Rectal smooth muscle tissue (tissue), 1 donor: ENCODE data around the gene MAOA.
"Not testable (repeated sequence)": the region's sequence is repeated elsewhere in the genome, so short reads cannot be mapped to it uniquely, and the experiment has no call there.

Experiments
- H3K27ac ChIP-seq: one replicate; pipeline ENCODE4 v1.7.0; 2013; ENCODE audit warnings: low read depth, low read length, inconsistent platforms
- H3K27me3 ChIP-seq: one replicate; pipeline ENCODE4 v1.7.0; 2013; ENCODE audit warnings: low read length; ENCODE audit not compliant: control insufficient read depth, insufficient read depth
- H3K36me3 ChIP-seq: one replicate; pipeline ENCODE4 v1.7.0; 2013; ENCODE audit warnings: low read length; ENCODE audit not compliant: control insufficient read depth, insufficient read depth
- H3K4me1 ChIP-seq: one replicate; pipeline ENCODE4 v1.7.0; 2013; ENCODE audit warnings: low read length; ENCODE audit not compliant: control insufficient read depth, insufficient read depth
- H3K4me3 ChIP-seq: one replicate; pipeline ENCODE4 v1.7.0; 2013; ENCODE audit warnings: low read length
- H3K9ac ChIP-seq: one replicate; pipeline ENCODE4 v1.7.0; 2013; ENCODE audit warnings: low read length

MAOA gene

GRCh38 chrX:43703211-43703791 lies 47.2 kb downstream of the MAOA start:
- peaks cover 13% of the 10 kb centered on the region for H3K4me1 ChIP-seq
- H3K36me3 ChIP-seq = no peaks in the 10 kb centered on the region
- no peaks in the 10 kb centered on the region for H3K27me3 ChIP-seq
- peak overlapping the region; percentile 72 for H3K27ac ChIP-seq
- no peak overlapping the region for H3K9ac ChIP-seq
- H3K4me3 ChIP-seq = no peak overlapping the region

GRCh38 chrX:43706786-43707370 lies 50.8 kb downstream of the MAOA start:
- Histone ChIP-seq H3K27me3 (no peaks in the 10 kb centered on the region), H3K9ac (no peak overlapping the region), H3K27ac (peak overlapping the region; percentile 29), H3K4me1 (peaks cover 11% of the 10 kb centered on the region), H3K4me3 (no peak overlapping the region), H3K36me3 (no peaks in the 10 kb centered on the region)

DNA sequence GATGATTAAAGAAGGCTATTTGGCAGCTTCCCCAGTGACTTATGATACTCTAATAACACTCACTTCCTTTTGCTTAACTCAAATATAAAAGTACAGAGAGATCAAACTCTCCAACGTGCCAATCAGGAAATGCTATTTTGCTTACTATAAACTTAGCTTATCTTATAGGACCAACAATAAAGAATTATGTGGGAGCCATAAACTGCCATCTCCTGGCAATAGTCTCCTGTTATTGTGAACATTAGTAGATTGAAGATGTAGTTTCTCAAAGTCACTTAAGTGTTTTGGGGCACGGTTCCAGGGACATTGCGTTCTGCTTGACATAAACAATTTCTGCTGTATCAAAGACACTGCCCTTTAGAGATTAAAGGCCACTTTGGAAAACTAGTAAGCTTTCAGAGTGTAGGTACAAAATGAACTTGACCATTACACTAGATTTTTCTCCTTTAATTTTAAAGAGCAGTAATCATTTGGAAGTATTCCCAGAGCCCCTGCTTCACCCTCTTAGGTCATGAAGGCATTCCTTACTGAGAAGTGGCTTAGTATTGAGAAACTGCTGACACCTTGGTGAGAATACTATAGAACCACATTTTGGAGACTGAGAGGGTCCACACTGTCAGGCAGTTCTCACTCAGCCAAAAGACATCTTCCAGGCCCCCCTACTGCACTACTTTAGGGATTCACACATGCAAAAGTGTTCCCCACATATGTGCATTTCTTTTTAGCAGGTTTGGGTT lies 51.9 kb downstream of the MAOA start:
- H3K4me1 ChIP-seq = peaks cover 10% of the 10 kb centered on the region
- no peaks in the 10 kb centered on the region for H3K27me3 ChIP-seq
- H3K4me3 ChIP-seq = no peak overlapping the region
- peak overlapping the region; percentile 33 for H3K27ac ChIP-seq
- no peak overlapping the region for H3K9ac ChIP-seq
- no peaks in the 10 kb centered on the region for H3K36me3 ChIP-seq

DNA sequence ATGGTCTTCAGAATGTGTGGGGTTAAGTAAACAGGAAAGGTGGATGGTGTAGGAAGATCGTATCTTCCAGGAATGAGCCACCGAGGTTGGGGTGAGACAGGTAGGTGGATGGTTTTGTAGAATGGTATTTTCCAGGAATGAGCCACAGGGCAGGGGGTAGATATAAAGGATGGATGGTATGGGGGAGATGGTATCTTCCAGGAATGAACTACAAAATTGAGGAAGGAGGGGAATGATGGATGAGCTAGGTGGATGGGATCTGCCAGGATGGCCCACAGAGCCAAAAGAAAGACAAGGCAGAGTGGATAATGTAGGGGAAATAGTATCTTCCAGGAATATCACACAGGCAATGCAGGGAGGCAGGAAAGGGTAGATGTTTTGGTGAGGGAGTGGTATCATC lies 60.0 kb downstream of the MAOA start:
- no peak overlapping the region for H3K27ac ChIP-seq
- H3K27me3 ChIP-seq = no peaks in the 10 kb centered on the region
- no peak overlapping the region for H3K4me3 ChIP-seq
- H3K36me3 ChIP-seq = no peaks in the 10 kb centered on the region
- H3K4me1 ChIP-seq = no peaks in the 10 kb centered on the region
- no peak overlapping the region for H3K9ac ChIP-seq

- H3K27ac ChIP-seq = no peak overlapping the region
These were observed 60.6 kb downstream of the MAOA start for GRCh38 chrX:43716696-43717095.

DNA sequence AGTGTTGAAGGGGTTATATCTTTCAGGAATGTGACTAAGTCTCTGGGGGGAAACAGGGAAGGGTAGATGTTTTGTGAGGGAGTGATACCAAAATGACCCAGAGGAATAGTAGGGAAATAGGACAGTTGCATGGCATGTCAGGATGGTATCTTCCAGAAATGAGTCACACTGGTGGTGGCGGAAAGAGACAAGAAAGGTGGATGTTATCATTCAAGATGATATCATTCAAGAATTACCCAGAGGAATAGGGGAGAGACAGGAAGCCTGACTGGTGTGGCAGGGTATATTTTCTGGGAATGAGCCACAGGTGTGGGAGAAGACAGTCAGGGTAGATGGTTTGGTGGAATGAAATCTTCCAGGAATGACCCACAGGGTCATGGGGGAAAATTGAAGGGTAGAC lies 61.1 kb downstream of the MAOA start:
- Histone ChIP-seq H3K27ac (no peak overlapping the region), H3K9ac (no peak overlapping the region), H3K36me3 (no peaks in the 10 kb centered on the region), H3K4me3 (no peak overlapping the region), H3K4me1 (no peaks in the 10 kb centered on the region), H3K27me3 (no peaks in the 10 kb centered on the region)

More at GRCh38 chrX:43716696-43717095, 60.6 kb downstream of the MAOA start:
- Histone ChIP-seq H3K36me3 (no peaks in the 10 kb centered on the region), H3K4me3 (no peak overlapping the region), H3K9ac (no peak overlapping the region), H3K27me3 (no peaks in the 10 kb centered on the region), H3K4me1 (no peaks in the 10 kb centered on the region)

GRCh38 chrX:43718081-43718480 lies 62.0 kb downstream of the MAOA start:
- no peak overlapping the region for H3K9ac ChIP-seq
- H3K36me3 ChIP-seq = no peaks in the 10 kb centered on the region
- H3K27ac ChIP-seq = no peak overlapping the region
- no peaks in the 10 kb centered on the region for H3K27me3 ChIP-seq
- H3K4me3 ChIP-seq = no peak overlapping the region
- H3K4me1 ChIP-seq = no peaks in the 10 kb centered on the region

DNA sequence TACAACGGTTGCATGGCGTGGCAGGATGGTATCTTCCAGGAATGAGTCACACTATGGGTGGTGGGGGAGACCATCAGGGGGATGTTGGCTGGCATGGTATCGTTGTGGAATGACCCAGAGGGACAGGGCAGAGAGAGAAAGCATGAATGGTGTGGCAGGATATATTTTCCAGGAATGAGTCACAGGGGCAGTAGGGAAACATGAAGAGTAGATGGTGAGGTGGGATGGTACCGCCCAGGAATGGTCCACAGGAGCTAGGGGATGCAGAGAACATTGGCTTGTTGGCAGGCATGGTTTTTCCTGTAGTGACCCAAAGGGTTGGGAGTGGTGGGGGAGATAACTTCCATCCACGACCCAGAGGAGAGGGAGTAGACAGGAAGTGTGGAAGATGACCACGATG lies 62.4 kb downstream of the MAOA start:
- no peak overlapping the region for H3K27ac ChIP-seq
- no peaks in the 10 kb centered on the region for H3K36me3 ChIP-seq
- no peak overlapping the region for H3K4me3 ChIP-seq
- no peaks in the 10 kb centered on the region for H3K4me1 ChIP-seq
- no peak overlapping the region for H3K9ac ChIP-seq
- H3K27me3 ChIP-seq = no peaks in the 10 kb centered on the region

DNA sequence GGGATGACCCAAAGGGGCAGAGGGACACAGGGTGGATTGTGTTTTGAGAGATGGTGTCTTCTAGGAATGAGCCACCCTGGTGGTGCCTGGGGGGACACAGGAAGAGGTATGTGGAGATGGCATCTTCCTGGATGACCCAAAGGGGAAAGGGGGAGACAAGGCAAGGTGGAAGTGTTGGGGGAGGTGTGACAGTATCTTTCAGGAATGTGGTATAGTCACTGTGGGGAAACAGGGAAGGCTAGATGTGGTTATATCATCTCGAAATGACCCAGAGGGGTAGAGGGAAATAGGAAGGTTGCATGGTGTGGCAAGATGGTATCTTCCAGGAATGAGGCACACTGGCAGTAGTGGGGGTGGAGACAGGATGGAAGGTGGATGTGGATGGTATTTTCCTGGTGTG lies 62.9 kb downstream of the MAOA start:
- Histone ChIP-seq H3K4me1 (no peaks in the 10 kb centered on the region), H3K27me3 (no peaks in the 10 kb centered on the region), H3K9ac (no peak overlapping the region), H3K27ac (no peak overlapping the region), H3K4me3 (no peak overlapping the region), H3K36me3 (no peaks in the 10 kb centered on the region)

DNA sequence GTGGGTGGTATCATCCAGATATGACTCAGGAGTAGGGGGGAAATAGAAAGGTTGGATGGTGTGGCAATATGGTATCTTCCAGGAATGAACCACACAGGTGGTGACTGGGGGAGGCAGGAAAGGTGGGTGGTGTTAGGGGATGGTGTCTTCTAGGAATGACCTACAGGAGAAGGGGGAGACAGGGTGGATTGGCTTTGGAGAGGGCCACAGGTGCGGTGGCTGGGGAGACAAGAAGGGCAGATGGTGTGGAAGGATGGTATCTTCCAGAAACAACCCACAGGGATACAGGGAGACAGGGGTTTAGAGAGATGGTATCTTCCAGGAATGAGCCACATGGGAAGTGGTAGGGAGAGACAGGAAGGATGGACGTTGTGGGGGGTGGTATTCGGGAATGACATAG lies 64.0 kb downstream of the MAOA start:
- no peaks in the 10 kb centered on the region for H3K27me3 ChIP-seq
- H3K4me1 ChIP-seq = no peaks in the 10 kb centered on the region
- H3K4me3 ChIP-seq = no peak overlapping the region
- no peaks in the 10 kb centered on the region for H3K36me3 ChIP-seq
- H3K27ac ChIP-seq = no peak overlapping the region
- no peak overlapping the region for H3K9ac ChIP-seq

- no peak overlapping the region for H3K4me3 ChIP-seq
- no peaks in the 10 kb centered on the region for H3K4me1 ChIP-seq
- no peaks in the 10 kb centered on the region for H3K27me3 ChIP-seq
- no peak overlapping the region for H3K27ac ChIP-seq
- H3K36me3 ChIP-seq = no peaks in the 10 kb centered on the region
- H3K9ac ChIP-seq = no peak overlapping the region
These were observed 64.9 kb downstream of the MAOA start for GRCh38 chrX:43720961-43721360.

DNA sequence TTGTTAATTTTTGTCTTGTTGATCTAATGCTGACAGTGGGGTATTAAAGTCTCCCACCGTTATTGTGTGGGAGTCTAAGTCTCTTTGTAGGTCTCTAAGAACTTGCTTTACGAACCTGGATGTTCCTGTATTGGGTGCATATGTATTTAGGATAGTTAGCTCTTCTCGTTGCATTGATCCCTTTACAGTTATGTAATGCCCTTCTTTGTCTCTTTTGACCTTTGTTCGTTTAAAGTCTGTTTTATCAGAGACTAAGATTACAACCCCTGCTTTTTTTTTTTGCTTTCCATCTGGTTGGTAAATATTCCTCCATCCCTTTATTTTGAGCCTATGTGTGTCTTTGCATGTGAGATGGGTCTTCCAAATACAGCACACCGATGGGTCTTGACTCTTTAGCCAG lies 69.1 kb downstream of the MAOA start:
- not testable (repeated sequence) for H3K4me3 ChIP-seq, H3K36me3 ChIP-seq, H3K27me3 ChIP-seq, H3K4me1 ChIP-seq, H3K9ac ChIP-seq, H3K27ac ChIP-seq

DNA sequence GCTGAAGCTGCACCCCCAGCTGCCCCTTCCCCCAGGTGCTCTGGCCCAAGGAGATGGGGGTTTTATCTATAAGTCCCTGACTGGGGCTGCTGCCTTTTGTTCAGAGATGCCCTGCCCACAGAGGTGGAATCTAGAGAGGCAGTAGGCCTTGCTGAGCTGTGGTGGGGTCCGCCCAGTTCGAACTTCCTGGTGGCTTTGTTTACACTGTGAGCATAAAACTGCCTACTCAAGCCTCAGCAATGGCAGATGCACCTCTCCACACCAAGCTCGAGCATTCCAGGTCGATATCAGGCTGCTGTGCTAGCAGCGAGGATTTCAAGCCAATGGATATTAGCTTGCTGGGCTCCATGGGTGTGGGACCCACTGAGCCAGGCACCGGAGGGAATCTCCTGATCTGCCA lies 71.2 kb downstream of the MAOA start:
- not testable (repeated sequence) for H3K27ac ChIP-seq, H3K4me3 ChIP-seq, H3K27me3 ChIP-seq, H3K9ac ChIP-seq, H3K36me3 ChIP-seq, H3K4me1 ChIP-seq
